ENCODE data around the gene PLXNA3. TPM values are rescaled to one million over a fixed set of nuclear protein-coding genes. Genes with fewer than 3 reads are reported as not detected.

Gene PLXNA3
- total and polyA plus RNA-seq, 2 donors (not counting 1 experiment from before 2014, with no cell fraction given) = 17.8 to 18.4 TPM

GRCh38 chrX:154509455-154509854 is 51.4 kb downstream of the PLXNA3 start:
- no peak for DNase-seq (ENCODE audit: low read depth in 2 of 2)
- no peak overlapping the region for H3K4me2 ChIP-seq (ENCODE audit: extremely low read depth, insufficient read depth, low read length)
- peaks cover 3% of the 10 kb centered on the region for H3K4me1 ChIP-seq (ENCODE audit: control insufficient read depth, extremely low read depth, insufficient read depth, low read length)
- TF ChIP-seq EZH2 (IDR thresholded peaks at IDR 0.05; ENCODE audit: low read length, missing control alignments) (no peak), CTCF (conservative IDR thresholded peaks at IDR 0.05 in 1 of 2, IDR thresholded peaks at IDR 0.05 in 1 of 2; ENCODE audit: low read depth in 1 of 2, low read length in 2 of 2) (no peak)
- no peak overlapping the region for H2AFZ ChIP-seq (ENCODE audit: low read length)
- no peak overlapping the region for H3K4me3 ChIP-seq (replicated peaks in 1 of 4; ENCODE audit: control extremely low read depth in 1 of 4, insufficient read depth in 1 of 4, low read depth in 3 of 4, low read length in 4 of 4)
- H3K9ac ChIP-seq (ENCODE audit: insufficient read depth, low read length) = no peak overlapping the region
- no peak overlapping the region for H3K27ac ChIP-seq (ENCODE audit: insufficient read depth, low read length)
- H3K9me3 ChIP-seq (ENCODE audit: control insufficient read depth, insufficient read depth, low read depth, low read length) = no peaks in the 10 kb centered on the region
- H4K20me1 ChIP-seq (ENCODE audit: control insufficient read depth, extremely low read depth, insufficient read depth, low read length) = no peaks in the 10 kb centered on the region
- no peaks in the 10 kb centered on the region for H3K27me3 ChIP-seq (ENCODE audit: control insufficient read depth, insufficient read depth, low read length)
- H3K79me2 ChIP-seq (ENCODE audit: control insufficient read depth, insufficient read depth, low read length) = no peaks in the 10 kb centered on the region
- no peaks in the 10 kb centered on the region for H3K36me3 ChIP-seq (ENCODE audit: control insufficient read depth, insufficient read depth, low read length)

DNA sequence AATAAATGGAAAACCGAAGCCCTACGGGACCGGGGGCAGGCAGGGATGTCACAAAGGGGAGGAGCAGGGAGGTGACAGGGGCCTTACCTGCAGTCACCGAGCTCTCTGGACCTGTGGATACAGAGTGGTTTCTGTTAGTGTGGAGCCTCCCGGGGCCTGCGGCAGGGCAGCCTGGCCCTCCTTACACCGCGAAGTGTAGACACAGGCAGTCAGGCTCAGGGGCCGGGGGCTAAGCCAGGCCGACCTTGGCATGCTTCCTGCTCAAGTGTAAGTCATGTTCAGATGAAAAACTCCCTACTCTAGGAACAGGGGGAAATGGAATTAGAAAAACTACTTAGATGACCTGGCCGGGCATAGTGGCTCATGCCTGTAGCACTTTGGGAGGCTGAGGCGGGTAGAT is 53.7 kb downstream of the PLXNA3 start:
- DNase-seq (ENCODE audit: low read depth in 2 of 2) = no peak
- TF ChIP-seq EZH2 (IDR thresholded peaks at IDR 0.05; ENCODE audit: low read length, missing control alignments) (no peak), CTCF (conservative IDR thresholded peaks at IDR 0.05 in 1 of 2, IDR thresholded peaks at IDR 0.05 in 1 of 2; ENCODE audit: low read depth in 1 of 2, low read length in 2 of 2) (no peak)
- no peaks in the 10 kb centered on the region for H3K9me3 ChIP-seq (ENCODE audit: control insufficient read depth, insufficient read depth, low read depth, low read length)
- H3K4me3 ChIP-seq (replicated peaks in 1 of 4; ENCODE audit: control extremely low read depth in 1 of 4, insufficient read depth in 1 of 4, low read depth in 3 of 4, low read length in 4 of 4) = no peak overlapping the region
- no peaks in the 10 kb centered on the region for H3K27me3 ChIP-seq (ENCODE audit: control insufficient read depth, insufficient read depth, low read length)
- no peaks in the 10 kb centered on the region for H4K20me1 ChIP-seq (ENCODE audit: control insufficient read depth, extremely low read depth, insufficient read depth, low read length)
- no peak overlapping the region for H3K4me2 ChIP-seq (ENCODE audit: extremely low read depth, insufficient read depth, low read length)
- H3K9ac ChIP-seq (ENCODE audit: insufficient read depth, low read length) = no peak overlapping the region
- H3K4me1 ChIP-seq (ENCODE audit: control insufficient read depth, extremely low read depth, insufficient read depth, low read length) = no peaks in the 10 kb centered on the region
- no peaks in the 10 kb centered on the region for H3K36me3 ChIP-seq (ENCODE audit: control insufficient read depth, insufficient read depth, low read length)
- peaks cover 4% of the 10 kb centered on the region for H3K79me2 ChIP-seq (ENCODE audit: control insufficient read depth, insufficient read depth, low read length)
- no peak overlapping the region for H2AFZ ChIP-seq (ENCODE audit: low read length)
- H3K27ac ChIP-seq (ENCODE audit: insufficient read depth, low read length) = no peak overlapping the region

DNA sequence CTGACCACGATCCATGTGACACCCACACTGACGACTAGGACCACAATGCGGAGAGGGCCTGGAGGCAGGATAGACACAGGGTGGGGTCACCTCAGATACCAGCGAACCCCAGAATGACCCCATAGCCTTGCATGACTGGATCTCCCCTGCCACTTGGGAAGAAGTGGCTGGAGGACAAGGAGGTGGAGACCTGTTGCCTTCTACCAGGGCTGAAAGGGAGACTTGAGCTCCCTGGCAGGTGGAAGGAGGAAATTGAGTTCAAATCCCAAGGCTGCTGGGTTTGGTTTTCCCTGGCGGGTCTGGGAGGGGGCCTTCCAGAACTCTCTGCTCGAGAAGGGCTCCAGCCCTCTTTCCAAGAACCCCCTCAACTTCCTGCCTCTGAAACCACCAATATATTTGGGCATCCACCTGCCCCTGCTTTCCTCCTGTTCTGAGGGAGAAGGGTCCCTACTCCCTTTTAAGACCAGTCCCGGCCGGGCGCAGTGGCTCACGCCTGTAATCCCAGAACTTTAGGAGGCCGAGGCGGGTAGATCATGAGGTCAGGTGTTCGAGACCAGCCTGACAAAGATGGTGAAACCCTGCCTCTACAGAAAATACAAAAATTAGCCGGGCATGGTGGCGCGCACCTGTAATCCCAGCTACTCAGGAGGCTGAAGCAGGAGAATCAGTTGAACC is 54.9 kb downstream of the PLXNA3 start:
- Histone ChIP-seq H3K9ac (ENCODE audit: insufficient read depth, low read length) (no peak overlapping the region), H3K4me1 (ENCODE audit: control insufficient read depth, extremely low read depth, insufficient read depth, low read length) (peaks cover 10% of the 10 kb centered on the region), H3K79me2 (ENCODE audit: control insufficient read depth, insufficient read depth, low read length) (peaks cover 4% of the 10 kb centered on the region), H4K20me1 (ENCODE audit: control insufficient read depth, extremely low read depth, insufficient read depth, low read length) (no peaks in the 10 kb centered on the region), H3K27me3 (ENCODE audit: control insufficient read depth, insufficient read depth, low read length) (no peaks in the 10 kb centered on the region), H3K9me3 (ENCODE audit: control insufficient read depth, insufficient read depth, low read depth, low read length) (no peaks in the 10 kb centered on the region), H3K4me3 (replicated peaks in 1 of 4; ENCODE audit: control extremely low read depth in 1 of 4, insufficient read depth in 1 of 4, low read depth in 3 of 4, low read length in 4 of 4) (no peak overlapping the region), H2AFZ (ENCODE audit: low read length) (no peak overlapping the region), H3K36me3 (ENCODE audit: control insufficient read depth, insufficient read depth, low read length) (no peaks in the 10 kb centered on the region), H3K27ac (ENCODE audit: insufficient read depth, low read length) (no peak overlapping the region), H3K4me2 (ENCODE audit: extremely low read depth, insufficient read depth, low read length) (no peak overlapping the region)
- no peak for DNase-seq (ENCODE audit: low read depth in 2 of 2)
- TF ChIP-seq CTCF (conservative IDR thresholded peaks at IDR 0.05 in 1 of 2, IDR thresholded peaks at IDR 0.05 in 1 of 2; ENCODE audit: low read depth in 1 of 2, low read length in 2 of 2) = no peak
